PC-3 (cell line): Measurements from ENCODE around the gene ZFP36L1. TPM values are rescaled to one million over a fixed set of nuclear protein-coding genes. Genes with fewer than 3 reads are reported as not detected.

Source experiments
- ATAC-seq: fragments of 200-7000 bp; cut with Tn5 transposase; 2 replicates; pipeline ENCODE4 v1.9.1; 2020; ENCODE audit warnings: mild to moderate bottlenecking, moderate library complexity
- BruUV-seq: library from RNA; stranded (reverse); fragments of 400-500 nt; replicated peaks from 2 replicates; lab custom pipeline; 2021; lab: Mats Ljungman, UMichigan
- CTCF ChIA-PET: fragments of 300-600 bp; sonication (Branson Sonifier 250); formaldehyde crosslinking; loops from one replicate; lab custom pipeline; 2022; ENCODE audit warnings: antibody characterized with exemption; lab: Charles Lee
- POLR2A ChIA-PET: fragments of 300-600 bp; sonication (Branson Sonifier 250); formaldehyde crosslinking; loops from one replicate; lab custom pipeline; 2022; ENCODE audit warnings: antibody characterized with exemption; ENCODE audit not compliant: unreplicated experiment; lab: Charles Lee
- DNase-seq: peaks from one replicate; pipeline ENCODE4 v3.0.0-alpha.2; 2015
- H2AFZ ChIP-seq: fragments of 300-600 bp; sonication (generic); 2 replicates; pipeline ENCODE4 v1.6.0; 2016; ENCODE audit warnings: antibody characterized with exemption, low read length
- H3F3A ChIP-seq: fragments of 300-600 bp; sonication (generic); one replicate; pipeline ENCODE4 v1.6.0; 2017; ENCODE audit warnings: antibody characterized with exemption, low read length, control low read depth, mild to moderate bottlenecking; ENCODE audit not compliant: unreplicated experiment
- H3K27ac ChIP-seq: fragments of 300-600 bp; sonication (generic); 2 replicates; pipeline ENCODE4 v1.5.1; 2016; ENCODE audit warnings: mild to moderate bottlenecking, low read length
- H3K27me3 ChIP-seq: fragments of 300-600 bp; sonication (generic); 2 replicates; pipeline ENCODE4 v1.6.1; 2016; ENCODE audit warnings: low read length, mixed read lengths
- H3K36me3 ChIP-seq: fragments of 300-600 bp; sonication (generic); 2 replicates; pipeline ENCODE4 v1.6.1; 2016; ENCODE audit warnings: low read depth, mixed run types, low read length, mixed read lengths
- H3K4me1 ChIP-seq: fragments of 300-600 bp; sonication (generic); 2 replicates; pipeline ENCODE4 v1.5.1; 2016; ENCODE audit warnings: low read length; ENCODE audit not compliant: insufficient read depth
- H3K4me2 ChIP-seq: fragments of 300-600 bp; sonication (generic); 2 replicates; pipeline ENCODE4 v1.6.0; 2016; ENCODE audit warnings: low read length
- H3K4me3 ChIP-seq: fragments of 300-600 bp; sonication (generic); 2 replicates; pipeline ENCODE4 v1.5.1; 2016; ENCODE audit warnings: mild to moderate bottlenecking, low read length, mixed read lengths
- H3K79me2 ChIP-seq: fragments of 300-600 bp; sonication (generic); 2 replicates; pipeline ENCODE4 v1.6.1; 2017; ENCODE audit warnings: low read length, mixed read lengths
- H3K9ac ChIP-seq: fragments of 300-600 bp; sonication (generic); 2 replicates; pipeline ENCODE4 v1.6.0; 2016; ENCODE audit warnings: mild to moderate bottlenecking, low read length
- H3K9me2 ChIP-seq: fragments of 300-600 bp; sonication (generic); replicated peaks from 2 replicates; pipeline ENCODE4 v1.6.1; 2016; ENCODE audit warnings: mixed run types, low read length, mixed read lengths
- H3K9me3 ChIP-seq: fragments of 300-600 bp; sonication (generic); 2 replicates; pipeline ENCODE4 v1.6.1; 2016; ENCODE audit warnings: low read length, mixed read lengths
- H4K20me1 ChIP-seq: fragments of 300-600 bp; sonication (generic); 2 replicates; pipeline ENCODE4 v1.6.1; 2016; ENCODE audit warnings: low read length, mixed read lengths
- EZH2 ChIP-seq: fragments of 300-600 bp; sonication (generic); IDR thresholded peaks from one replicate; pipeline ENCODE4 v1.6.1; 2017; ENCODE audit warnings: antibody characterized with exemption, mild to moderate bottlenecking, low read length; ENCODE audit not compliant: unreplicated experiment
- EZH2phosphoT487 ChIP-seq: fragments of 300-600 bp; sonication (generic); IDR thresholded peaks from 2 replicates; pipeline ENCODE4 v1.6.1; 2018; ENCODE audit warnings: mild to moderate bottlenecking, antibody characterized with exemption, low read length, borderline replicate concordance
- intact Hi-C: fragments of 100-400 bp; cut with micrococcal nuclease; formaldehyde crosslinking; loops from 2 replicates; pipeline ENCODE4 v1.9.0; 2023
- total RNA-seq: library from RNA; depleted of rRNA; stranded (reverse); fragments of >200 nt; gene quantifications from 2 replicates; pipeline ENCODE4 v1.2.3, GENCODE V29; 2014
- TF ChIP-seq, protein P1 (sequence below): fragments of 300-600 bp; sonication (generic); conservative IDR thresholded peaks from 2 replicates; pipeline ENCODE4 v1.5.1; 2017; ENCODE audit warnings: antibody characterized with exemption, low read depth, mild to moderate bottlenecking, low read length

ZFP36L1 gene
- total RNA-seq, 1 experiment from 2014 or later: 63.1 TPM

DNA sequence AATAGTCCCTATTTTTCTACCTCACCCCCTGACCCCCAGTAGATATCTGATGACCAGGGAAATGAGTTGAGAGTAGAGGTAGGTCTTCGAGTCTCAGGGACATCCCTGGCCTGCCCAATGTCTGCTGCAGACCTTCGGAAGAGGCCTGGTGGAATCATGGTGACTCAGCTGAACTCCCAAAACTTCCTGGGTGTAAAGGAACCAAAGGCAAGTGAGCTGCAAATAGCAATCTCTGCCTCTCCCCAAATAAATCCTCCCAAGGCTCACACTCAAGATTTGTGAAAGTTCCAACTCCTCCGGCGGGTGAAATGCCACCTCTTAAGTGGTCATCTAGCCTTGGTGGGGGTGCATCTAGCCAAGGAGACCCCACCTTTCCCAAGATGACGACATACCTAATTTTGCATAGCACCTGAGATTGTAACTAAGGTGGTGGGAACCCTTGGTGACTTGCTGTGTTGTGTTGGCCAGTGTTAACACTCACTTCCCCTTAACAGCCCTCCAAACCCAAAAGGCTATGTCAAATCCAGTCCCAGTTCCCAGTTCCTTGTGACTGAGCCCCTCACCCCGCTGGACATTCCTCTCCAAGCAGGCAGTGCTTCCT lies 6.3 kb downstream of the ZFP36L1 start:
- no TSS peak for BruUV-seq
- no peak overlapping the region for H3K9ac ChIP-seq
- ATAC-seq (peak; percentile 9), DNase-seq (peak; percentile 50)
- peaks cover 26% of the 10 kb centered on the region for H4K20me1 ChIP-seq
- no peaks in the 10 kb centered on the region for H3F3A ChIP-seq
- H3K27ac ChIP-seq: peak overlapping the region; percentile 76
- no peaks in the 10 kb centered on the region for H3K27me3 ChIP-seq
- H3K9me2 ChIP-seq: no peaks in the 10 kb centered on the region
- peaks cover 44% of the 10 kb centered on the region for H3K36me3 ChIP-seq
- H3K4me3 ChIP-seq: no peak overlapping the region
- CTCF ChIA-PET: interaction anchor here (0.5 to 0.9 kb wide), 3 partner anchors 327 to 407 kb away, joined by 3 to 5 read pairs (median 3); no protein-coding TSS in a partner anchor
- peaks cover 33% of the 10 kb centered on the region for H3K79me2 ChIP-seq
- H3K4me2 ChIP-seq: no peak overlapping the region
- POLR2A ChIA-PET: interaction anchor here (0.5 to 1.0 kb wide), 8 partner anchors 104 to 530 kb away, joined by 3 to 5 read pairs (median 3); no protein-coding TSS in a partner anchor
- H3K4me1 ChIP-seq: peaks cover 61% of the 10 kb centered on the region
- TF ChIP-seq, protein P1, sequence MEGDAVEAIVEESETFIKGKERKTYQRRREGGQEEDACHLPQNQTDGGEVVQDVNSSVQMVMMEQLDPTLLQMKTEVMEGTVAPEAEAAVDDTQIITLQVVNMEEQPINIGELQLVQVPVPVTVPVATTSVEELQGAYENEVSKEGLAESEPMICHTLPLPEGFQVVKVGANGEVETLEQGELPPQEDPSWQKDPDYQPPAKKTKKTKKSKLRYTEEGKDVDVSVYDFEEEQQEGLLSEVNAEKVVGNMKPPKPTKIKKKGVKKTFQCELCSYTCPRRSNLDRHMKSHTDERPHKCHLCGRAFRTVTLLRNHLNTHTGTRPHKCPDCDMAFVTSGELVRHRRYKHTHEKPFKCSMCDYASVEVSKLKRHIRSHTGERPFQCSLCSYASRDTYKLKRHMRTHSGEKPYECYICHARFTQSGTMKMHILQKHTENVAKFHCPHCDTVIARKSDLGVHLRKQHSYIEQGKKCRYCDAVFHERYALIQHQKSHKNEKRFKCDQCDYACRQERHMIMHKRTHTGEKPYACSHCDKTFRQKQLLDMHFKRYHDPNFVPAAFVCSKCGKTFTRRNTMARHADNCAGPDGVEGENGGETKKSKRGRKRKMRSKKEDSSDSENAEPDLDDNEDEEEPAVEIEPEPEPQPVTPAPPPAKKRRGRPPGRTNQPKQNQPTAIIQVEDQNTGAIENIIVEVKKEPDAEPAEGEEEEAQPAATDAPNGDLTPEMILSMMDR: no peak
- no peak for TF ChIP-seq EZH2
- TF ChIP-seq EZH2phosphoT487: no peak
- intact Hi-C loops: loop anchor here (2.0 to 5.0 kb wide), 2 partner anchors 240 to 424 kb away; no protein-coding TSS in a partner anchor
- H3K9me3 ChIP-seq: no peaks in the 10 kb centered on the region
- H2AFZ ChIP-seq: no peak overlapping the region

DNA sequence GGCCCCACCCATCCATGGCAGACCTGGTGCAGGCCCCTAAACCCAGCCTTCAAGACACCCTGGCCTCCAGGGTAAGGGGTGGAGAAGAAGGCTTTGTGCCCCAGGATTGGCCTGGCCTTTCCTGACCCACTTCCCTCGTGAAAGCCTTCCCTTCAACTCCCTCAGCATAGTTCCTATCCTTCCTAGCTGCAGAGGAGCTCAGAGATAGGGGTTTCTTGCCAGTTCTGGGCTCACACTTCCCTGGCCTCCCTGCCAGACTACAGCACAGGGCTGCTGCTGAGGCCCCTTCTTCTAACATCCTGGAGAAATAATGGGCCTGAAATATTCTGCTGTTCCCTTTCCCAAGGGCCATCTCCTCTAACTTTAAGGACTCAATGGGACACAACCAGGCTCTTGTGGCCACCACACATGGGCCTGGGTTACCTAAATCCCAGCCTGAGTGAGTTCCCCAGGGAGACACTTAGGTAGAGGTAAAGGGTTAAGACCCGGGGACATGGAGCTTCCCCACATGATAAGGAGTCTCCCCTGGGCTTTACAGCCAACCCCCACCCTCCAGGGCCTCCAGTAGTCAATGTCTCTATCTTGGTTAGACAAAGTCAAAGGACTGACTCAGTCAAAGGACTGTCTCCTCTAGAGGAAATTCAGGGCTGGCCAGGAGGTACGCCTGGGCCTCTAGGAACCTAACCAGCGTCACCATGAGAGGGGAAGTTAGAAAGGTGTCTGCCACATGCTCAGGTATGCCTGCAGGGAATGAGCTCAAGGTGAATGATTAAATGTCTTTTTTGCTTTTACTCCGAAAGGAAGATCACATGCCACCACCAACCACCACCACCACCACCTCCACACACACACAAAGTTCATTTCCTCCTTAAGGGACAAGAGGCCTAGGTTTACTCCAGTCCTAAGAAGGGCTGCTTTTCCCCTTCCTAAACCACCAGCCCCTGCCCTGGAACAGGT lies 7.1 kb downstream of the ZFP36L1 start:
- H3K27ac ChIP-seq: peak overlapping the region; percentile 76
- H3K9me3 ChIP-seq: no peaks in the 10 kb centered on the region
- H3K4me2 ChIP-seq: no peak overlapping the region
- intact Hi-C loops: loop anchor here (2.0 to 5.0 kb wide), 2 partner anchors 239 to 424 kb away; no protein-coding TSS in a partner anchor
- peaks cover 37% of the 10 kb centered on the region for H3K36me3 ChIP-seq
- H4K20me1 ChIP-seq: peaks cover 18% of the 10 kb centered on the region
- peaks cover 26% of the 10 kb centered on the region for H3K79me2 ChIP-seq
- POLR2A ChIA-PET: interaction anchor here (0.5 to 1.0 kb wide), 12 partner anchors 90 to 534 kb away, joined by 3 to 6 read pairs (median 3); no protein-coding TSS in a partner anchor
- no peaks in the 10 kb centered on the region for H3F3A ChIP-seq
- peaks cover 69% of the 10 kb centered on the region for H3K4me1 ChIP-seq
- no peak overlapping the region for H3K4me3 ChIP-seq
- H3K27me3 ChIP-seq: no peaks in the 10 kb centered on the region
- no TSS peak for BruUV-seq
- no peak overlapping the region for H2AFZ ChIP-seq
- H3K9ac ChIP-seq: no peak overlapping the region
- no peaks in the 10 kb centered on the region for H3K9me2 ChIP-seq
- DNase-seq: peak; percentile 18
- TF ChIP-seq, protein P1: no peak
- TF ChIP-seq EZH2phosphoT487: no peak
- TF ChIP-seq EZH2: no peak
- ATAC-seq: peak; percentile 1; the same call in 1 of the 2 replicates
- CTCF ChIA-PET: interaction anchor here (0.5 to 0.9 kb wide), 4 partner anchors 187 to 406 kb away, joined by 3 to 5 read pairs (median 3); no protein-coding TSS in a partner anchor
